Midbrain (tissue), 1 donor: ENCODE data around the gene MAP3K12.
"Not testable (repeated sequence)": the region's sequence is repeated elsewhere in the genome, so short reads cannot be mapped to it uniquely, and the experiment has no call there.

ENCODE experiments used
- DNase-seq: peaks from one replicate; lab custom pipeline; 2025; lab: John Stamatoyannopoulos, UW

MAP3K12 gene

DNA sequence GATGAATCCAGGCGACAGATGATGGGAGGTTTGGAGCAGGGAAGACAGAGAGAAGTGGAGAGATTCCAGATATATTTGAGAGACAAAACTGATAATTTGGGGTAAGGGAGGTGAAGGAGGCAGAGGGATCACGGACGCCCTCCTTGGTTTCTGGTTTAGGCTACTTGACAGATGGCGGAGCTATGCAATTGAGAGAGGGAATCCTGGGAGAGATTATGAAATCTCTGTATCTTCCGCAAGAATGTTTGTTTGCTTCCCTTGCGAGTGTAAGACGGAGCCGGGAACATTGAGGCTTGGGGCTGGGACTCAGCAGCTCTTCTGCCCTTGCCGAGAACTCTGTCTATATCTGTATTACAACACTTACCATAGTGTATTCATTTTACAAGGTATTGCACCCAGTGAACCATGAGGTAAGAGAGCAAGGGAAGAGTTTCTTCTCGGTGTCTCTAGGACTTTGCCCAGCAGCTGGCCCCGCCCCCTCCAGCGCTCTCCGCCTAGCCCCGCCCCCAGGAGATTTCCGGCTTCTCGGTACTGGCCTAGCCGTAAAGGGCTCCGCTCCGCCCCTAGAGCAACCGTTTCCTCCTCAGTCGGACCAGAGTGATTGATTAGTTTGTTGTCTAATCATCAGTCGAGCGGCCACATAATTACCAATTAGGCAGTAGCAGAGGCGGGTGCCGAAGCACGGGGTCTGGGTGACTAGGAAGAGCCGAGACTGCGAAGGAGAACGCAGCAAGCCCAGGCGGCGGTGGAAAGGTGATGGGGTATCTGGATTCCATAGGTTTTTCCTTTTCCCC, 58.0 kb downstream of the MAP3K12 start, which contains the start of gene PRR13:
TSS of gene PRR13 (plus strand) at position 695 of the 794 bp plus-strand sequence. CDS start 981 bp downstream, outside the sequence.
- peak; percentile 99 for DNase-seq

- not testable (repeated sequence) for DNase-seq
Observed at GRCh38 chr12:53439582-53439981, 59.7 kb downstream of the MAP3K12 start.

GRCh38 chr12:53435326-53435725, 63.9 kb downstream of the MAP3K12 start:
- not testable (repeated sequence) for DNase-seq

GRCh38 chr12:53431187-53431586, 68.1 kb downstream of the MAP3K12 start:
- DNase-seq, result no peak

DNA sequence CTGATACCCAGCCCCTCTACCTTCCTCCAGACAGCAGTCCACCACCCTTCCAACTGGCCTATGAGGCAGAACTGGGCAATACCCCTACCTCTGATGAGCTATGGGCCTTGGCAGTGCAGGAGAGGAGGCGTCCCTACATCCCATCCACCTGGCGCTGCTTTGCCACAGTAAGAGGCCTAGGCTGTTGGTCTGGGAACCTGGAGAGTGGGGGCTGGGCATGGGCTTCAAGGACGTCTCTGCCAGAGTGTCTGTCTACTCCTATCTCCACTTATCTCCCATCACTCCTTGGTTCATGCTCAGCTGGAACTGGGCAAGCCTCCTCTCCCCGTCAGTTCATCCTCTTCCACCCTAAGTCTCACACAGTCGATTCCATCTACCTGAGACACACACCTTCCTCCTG, 69.1 kb downstream of the MAP3K12 start:
- no peak for DNase-seq
